ENCODE data around the gene MORC1. TPM values are rescaled to one million over a fixed set of nuclear protein-coding genes. Genes with fewer than 3 reads are reported as not detected.
"Not testable (repeated sequence)": the region's sequence is repeated elsewhere in the genome, so short reads cannot be mapped to it uniquely, and the experiment has no call there.

Gene MORC1
- total RNA-seq, 1 donor = not detected

- DNase-seq (ENCODE audit: low read depth) = no peak
- no peak overlapping the region for H3K4me3 ChIP-seq (ENCODE audit: low read depth, low read length)
- TF ChIP-seq CTCF (IDR thresholded peaks at IDR 0.05; ENCODE audit: insufficient read depth, low read depth, low read length) = no peak
These were observed 31.1 kb upstream of the MORC1 start for GRCh38 chr3:109149078-109149477.

GRCh38 chr3:109143646-109144045 is 25.7 kb upstream of the MORC1 start:
- DNase-seq (ENCODE audit: low read depth) = no peak
- TF ChIP-seq CTCF (IDR thresholded peaks at IDR 0.05; ENCODE audit: insufficient read depth, low read depth, low read length) = no peak
- no peak overlapping the region for H3K4me3 ChIP-seq (ENCODE audit: low read depth, low read length)

- DNase-seq (ENCODE audit: low read depth) = no peak
- no peak overlapping the region for H3K4me3 ChIP-seq (ENCODE audit: low read depth, low read length)
- no peak for TF ChIP-seq CTCF (IDR thresholded peaks at IDR 0.05; ENCODE audit: insufficient read depth, low read depth, low read length)
These were observed 22.4 kb upstream of the MORC1 start for GRCh38 chr3:109140318-109140717.

GRCh38 chr3:109137761-109138160 is 19.8 kb upstream of the MORC1 start:
- no peak for TF ChIP-seq CTCF (IDR thresholded peaks at IDR 0.05; ENCODE audit: insufficient read depth, low read depth, low read length)
- no peak overlapping the region for H3K4me3 ChIP-seq (ENCODE audit: low read depth, low read length)
- DNase-seq (ENCODE audit: low read depth) = no peak

- DNase-seq (ENCODE audit: low read depth) = no peak
- TF ChIP-seq CTCF (IDR thresholded peaks at IDR 0.05; ENCODE audit: insufficient read depth, low read depth, low read length) = no peak
- no peak within 1 kb of the TSS for H3K4me3 ChIP-seq (ENCODE audit: low read depth, low read length)
These were observed 18.6 kb upstream of the MORC1 start, which contains the start of gene C3orf85 for GRCh38 chr3:109136523-109136922. TSS of gene C3orf85 (plus strand) at chr3:109136719. CDS start at chr3:109136848, 129 bp downstream.

- not testable (repeated sequence) for H3K4me3 ChIP-seq (ENCODE audit: low read depth, low read length); DNase-seq (ENCODE audit: low read depth)
These were observed 15.5 kb upstream of the MORC1 start for GRCh38 chr3:109133474-109133816.

- TF ChIP-seq CTCF (IDR thresholded peaks at IDR 0.05; ENCODE audit: insufficient read depth, low read depth, low read length) = no peak
- no peak for DNase-seq (ENCODE audit: low read depth)
- no peak overlapping the region for H3K4me3 ChIP-seq (ENCODE audit: low read depth, low read length)
These were observed 15.0 kb upstream of the MORC1 start for GRCh38 chr3:109132801-109133473.
